Smooth muscle cell (in vitro differentiated cells): ENCODE data around the gene RSAD1. TPM values are rescaled to one million over a fixed set of nuclear protein-coding genes. Genes with fewer than 3 reads are reported as not detected.

Source experiments
- DNase-seq: peaks from one replicate; lab custom pipeline; 2025; ENCODE audit not compliant: unreplicated experiment; lab: John Stamatoyannopoulos, UW
- H2AFZ ChIP-seq: fragments of 200-600 bp; sonication (generic); 2 replicates; pipeline ENCODE4 v1.6.0; 2016; ENCODE audit warnings: antibody characterized with exemption, low read depth, mild to moderate bottlenecking
- H3F3A ChIP-seq: fragments of 200-600 bp; sonication (generic); 2 replicates; pipeline ENCODE4 v1.6.0; 2017; ENCODE audit warnings: antibody characterized with exemption, low read depth
- H3K27ac ChIP-seq: fragments of 200-600 bp; sonication (generic); 2 replicates; pipeline ENCODE4 v1.5.1; 2016; ENCODE audit warnings: low read depth, mild to moderate bottlenecking
- H3K27me3 ChIP-seq: fragments of 200-600 bp; sonication (generic); 2 replicates; pipeline ENCODE4 v1.6.1; 2016; ENCODE audit warnings: low read depth, mild to moderate bottlenecking
- H3K36me3 ChIP-seq: fragments of 200-600 bp; sonication (generic); 2 replicates; pipeline ENCODE4 v1.5.1; 2016; ENCODE audit warnings: low read depth
- H3K4me1 ChIP-seq: fragments of 200-600 bp; sonication (generic); 2 replicates; pipeline ENCODE4 v1.5.1; 2016; ENCODE audit warnings: low read depth
- H3K4me2 ChIP-seq: fragments of 200-600 bp; sonication (generic); 2 replicates; pipeline ENCODE4 v1.6.0; 2016; ENCODE audit warnings: mild to moderate bottlenecking
- H3K4me3 ChIP-seq: fragments of 200-600 bp; sonication (generic); 2 replicates; pipeline ENCODE4 v1.5.1; 2016; ENCODE audit warnings: mild to moderate bottlenecking
- H3K79me2 ChIP-seq: fragments of 200-600 bp; sonication (generic); 2 replicates; pipeline ENCODE4 v1.6.0; 2016; ENCODE audit warnings: low read depth, mild to moderate bottlenecking
- H3K9ac ChIP-seq: fragments of 200-600 bp; sonication (generic); 2 replicates; pipeline ENCODE4 v1.6.0; 2016; ENCODE audit warnings: low read depth
- H3K9me3 ChIP-seq: fragments of 200-600 bp; sonication (generic); replicated peaks from 2 replicates; pipeline ENCODE4 v1.5.1; 2016; ENCODE audit warnings: low read depth
- H4K20me1 ChIP-seq: fragments of 200-600 bp; sonication (generic); 2 replicates; pipeline ENCODE4 v1.6.0; 2016; ENCODE audit warnings: low read depth
- WGBS: methylation state at CpG from one replicate; pipeline ENCODE4 v1.1.7; 2016; ENCODE audit warnings: low lambda C conversion rate; 5-methylcytosine and 5-hydroxymethylcytosine counted together
- polyA plus RNA-seq: library from polyadenylated mRNA; unstranded; fragments of >200 nt; fragmentation: Nextera tagmentation; extraction: Ambion mirVana; gene quantifications from 2 replicates; pipeline ENCODE4 v1.2.1, GENCODE V29; 2016
- total RNA-seq: library from RNA; depleted of rRNA; stranded (reverse); fragments of >200 nt; gene quantifications from 2 replicates; pipeline ENCODE4 v1.2.3, GENCODE V29; 2014
- TF ChIP-seq, protein P1 (sequence below): fragments of 200-600 bp; sonication (generic); IDR thresholded peaks from 2 replicates; pipeline ENCODE4 v1.5.1; 2017; ENCODE audit warnings: borderline replicate concordance, mild to moderate bottlenecking, antibody characterized with exemption; ENCODE audit not compliant: insufficient read depth, poor library complexity, severe bottlenecking

The RSAD1 gene
- total and polyA plus RNA-seq, 2 experiments from 2014 or later: 11.4 to 21.1 TPM

DNA sequence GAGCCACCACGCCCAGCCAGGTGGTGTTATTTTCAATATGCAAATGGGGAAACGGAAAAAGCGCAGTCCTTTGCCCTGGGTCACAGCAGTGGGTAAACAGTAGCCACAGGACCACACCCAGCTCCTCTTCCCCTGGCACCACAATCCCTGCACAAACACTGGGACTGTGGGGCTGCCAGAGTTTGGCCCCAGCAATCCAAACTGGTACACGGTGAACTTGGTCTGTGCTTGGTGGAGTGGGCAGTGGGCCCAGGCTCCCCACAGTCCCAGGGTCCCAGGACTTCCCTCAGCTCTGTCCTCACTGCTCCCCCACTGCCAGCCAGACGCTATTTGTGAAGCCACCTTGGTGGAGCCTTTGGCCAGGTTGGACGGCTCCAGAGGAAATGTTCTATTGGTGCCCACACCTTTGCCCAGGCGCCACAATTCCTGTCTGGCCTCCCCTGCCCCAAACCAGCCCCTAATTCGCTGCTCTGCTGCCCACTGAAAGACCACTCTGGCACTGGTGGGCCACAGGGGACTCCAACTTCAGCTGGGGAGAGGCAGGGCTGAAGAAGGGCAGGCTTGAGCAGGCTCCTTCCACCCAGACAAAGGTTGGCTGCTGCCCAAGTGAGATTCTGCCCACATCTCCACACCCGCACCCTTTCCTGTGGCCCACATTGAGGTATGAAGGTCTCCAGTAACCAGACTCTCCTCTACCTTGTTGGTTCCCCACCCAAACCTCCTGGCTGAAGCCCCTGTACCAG is 12.1 kb upstream of the RSAD1 start:
- no peak overlapping the region for H3K4me2 ChIP-seq
- peaks cover 16% of the 10 kb centered on the region for H3K27me3 ChIP-seq
- 95% methylated on average over 9 of the region's 9 CpGs for WGBS
- H2AFZ ChIP-seq: no peak overlapping the region
- no peaks in the 10 kb centered on the region for H3K36me3 ChIP-seq
- no peaks in the 10 kb centered on the region for H3K4me1 ChIP-seq
- no peaks in the 10 kb centered on the region for H3F3A ChIP-seq
- no peaks in the 10 kb centered on the region for H3K9me3 ChIP-seq
- no peak overlapping the region for H3K4me3 ChIP-seq
- no peak overlapping the region for H3K9ac ChIP-seq
- DNase-seq: no peak
- H3K27ac ChIP-seq: no peak overlapping the region
- TF ChIP-seq, protein P1, sequence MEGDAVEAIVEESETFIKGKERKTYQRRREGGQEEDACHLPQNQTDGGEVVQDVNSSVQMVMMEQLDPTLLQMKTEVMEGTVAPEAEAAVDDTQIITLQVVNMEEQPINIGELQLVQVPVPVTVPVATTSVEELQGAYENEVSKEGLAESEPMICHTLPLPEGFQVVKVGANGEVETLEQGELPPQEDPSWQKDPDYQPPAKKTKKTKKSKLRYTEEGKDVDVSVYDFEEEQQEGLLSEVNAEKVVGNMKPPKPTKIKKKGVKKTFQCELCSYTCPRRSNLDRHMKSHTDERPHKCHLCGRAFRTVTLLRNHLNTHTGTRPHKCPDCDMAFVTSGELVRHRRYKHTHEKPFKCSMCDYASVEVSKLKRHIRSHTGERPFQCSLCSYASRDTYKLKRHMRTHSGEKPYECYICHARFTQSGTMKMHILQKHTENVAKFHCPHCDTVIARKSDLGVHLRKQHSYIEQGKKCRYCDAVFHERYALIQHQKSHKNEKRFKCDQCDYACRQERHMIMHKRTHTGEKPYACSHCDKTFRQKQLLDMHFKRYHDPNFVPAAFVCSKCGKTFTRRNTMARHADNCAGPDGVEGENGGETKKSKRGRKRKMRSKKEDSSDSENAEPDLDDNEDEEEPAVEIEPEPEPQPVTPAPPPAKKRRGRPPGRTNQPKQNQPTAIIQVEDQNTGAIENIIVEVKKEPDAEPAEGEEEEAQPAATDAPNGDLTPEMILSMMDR: no peak
- no peaks in the 10 kb centered on the region for H3K79me2 ChIP-seq
- H4K20me1 ChIP-seq: no peaks in the 10 kb centered on the region

DNA sequence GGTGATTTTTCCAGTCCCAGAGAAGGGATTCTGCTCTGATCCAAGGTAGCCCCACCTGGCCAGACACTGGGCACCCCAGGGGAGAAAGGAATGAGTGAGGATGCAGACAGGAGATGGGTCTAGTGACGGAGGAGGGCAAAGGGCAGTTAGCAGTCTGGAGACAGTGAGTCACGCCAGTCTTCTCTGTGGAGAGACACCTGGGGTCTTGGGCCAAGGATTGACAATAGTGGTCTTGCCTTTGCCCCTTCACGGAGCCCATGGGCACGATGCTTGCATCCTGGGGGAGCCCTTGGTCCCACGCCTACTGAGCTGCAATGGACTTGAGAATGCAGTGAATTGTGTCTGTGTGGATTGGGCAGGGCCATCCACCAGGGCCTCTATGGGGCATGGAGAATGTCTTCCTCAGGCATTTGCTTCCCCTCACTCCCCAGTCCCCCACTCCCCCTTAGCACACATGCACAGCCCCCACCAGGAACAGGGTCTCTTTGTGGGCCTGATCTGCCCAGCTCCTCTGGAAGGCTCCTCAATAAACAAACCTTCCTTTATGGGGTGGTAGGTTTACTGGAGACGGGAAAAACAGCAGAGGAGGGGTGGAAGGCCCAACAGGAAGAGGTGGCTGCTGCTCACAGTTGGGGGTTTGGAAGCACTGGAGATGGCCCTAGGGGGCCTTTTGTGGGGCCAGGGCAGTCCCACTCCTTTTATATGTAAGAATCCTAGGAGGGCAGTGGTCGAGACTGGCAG is 11.4 kb upstream of the RSAD1 start:
- H2AFZ ChIP-seq: no peak overlapping the region
- no peak overlapping the region for H3K4me3 ChIP-seq
- no peaks in the 10 kb centered on the region for H3K9me3 ChIP-seq
- no peak overlapping the region for H3K9ac ChIP-seq
- no peaks in the 10 kb centered on the region for H3K36me3 ChIP-seq
- no peaks in the 10 kb centered on the region for H3K79me2 ChIP-seq
- WGBS: 72% methylated on average over 7 of the region's 7 CpGs
- no peak overlapping the region for H3K4me2 ChIP-seq
- DNase-seq: no peak
- TF ChIP-seq, protein P1: no peak
- no peaks in the 10 kb centered on the region for H3K4me1 ChIP-seq
- H3K27ac ChIP-seq: no peak overlapping the region
- peaks cover 16% of the 10 kb centered on the region for H3K27me3 ChIP-seq
- no peaks in the 10 kb centered on the region for H3F3A ChIP-seq
- H4K20me1 ChIP-seq: no peaks in the 10 kb centered on the region

DNA sequence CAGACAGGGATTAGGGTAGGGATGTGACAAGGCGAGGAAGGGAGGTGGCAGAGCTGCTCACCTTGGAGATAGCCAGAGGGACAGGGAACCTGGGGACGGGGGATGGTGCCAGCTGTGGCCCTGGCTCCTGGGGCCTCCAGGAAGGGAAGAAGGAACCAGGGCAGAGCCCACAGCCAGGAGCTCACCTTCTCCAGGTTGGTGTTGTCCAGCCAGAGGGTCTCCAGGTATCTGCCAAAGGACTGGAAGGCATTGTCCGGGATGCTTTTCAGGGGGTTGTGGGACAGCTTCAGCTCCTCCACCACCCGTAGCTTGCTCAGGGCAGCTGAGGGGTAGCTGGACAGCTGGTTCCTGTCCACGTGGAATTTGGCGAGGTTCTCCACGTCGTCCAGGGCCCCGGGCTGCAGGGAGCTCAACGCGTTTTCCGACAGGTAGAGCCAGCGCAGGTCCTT is 10.8 kb upstream of the RSAD1 start:
- H3K4me1 ChIP-seq: no peaks in the 10 kb centered on the region
- H3K4me2 ChIP-seq: no peak overlapping the region
- peaks cover 16% of the 10 kb centered on the region for H3K27me3 ChIP-seq
- no peak overlapping the region for H2AFZ ChIP-seq
- H3K27ac ChIP-seq: no peak overlapping the region
- H3F3A ChIP-seq: no peaks in the 10 kb centered on the region
- DNase-seq: no peak
- 82% methylated on average over 13 of the region's 13 CpGs for WGBS
- no peaks in the 10 kb centered on the region for H3K79me2 ChIP-seq
- no peak overlapping the region for H3K9ac ChIP-seq
- H4K20me1 ChIP-seq: no peaks in the 10 kb centered on the region
- TF ChIP-seq, protein P1: no peak
- H3K4me3 ChIP-seq: no peak overlapping the region
- no peaks in the 10 kb centered on the region for H3K36me3 ChIP-seq
- H3K9me3 ChIP-seq: no peaks in the 10 kb centered on the region
